GM21786 (cell line): ENCODE data around the gene SMPDL3B.
"Not testable (repeated sequence)": the region's sequence is repeated elsewhere in the genome, so short reads cannot be mapped to it uniquely, and the experiment has no call there.

Experiments
- ATAC-seq: cut with Tn5 transposase; IDR thresholded peaks from one replicate; pipeline ENCODE4 v1.9.1; 2021; ENCODE audit not compliant: unreplicated experiment

SMPDL3B gene

DNA sequence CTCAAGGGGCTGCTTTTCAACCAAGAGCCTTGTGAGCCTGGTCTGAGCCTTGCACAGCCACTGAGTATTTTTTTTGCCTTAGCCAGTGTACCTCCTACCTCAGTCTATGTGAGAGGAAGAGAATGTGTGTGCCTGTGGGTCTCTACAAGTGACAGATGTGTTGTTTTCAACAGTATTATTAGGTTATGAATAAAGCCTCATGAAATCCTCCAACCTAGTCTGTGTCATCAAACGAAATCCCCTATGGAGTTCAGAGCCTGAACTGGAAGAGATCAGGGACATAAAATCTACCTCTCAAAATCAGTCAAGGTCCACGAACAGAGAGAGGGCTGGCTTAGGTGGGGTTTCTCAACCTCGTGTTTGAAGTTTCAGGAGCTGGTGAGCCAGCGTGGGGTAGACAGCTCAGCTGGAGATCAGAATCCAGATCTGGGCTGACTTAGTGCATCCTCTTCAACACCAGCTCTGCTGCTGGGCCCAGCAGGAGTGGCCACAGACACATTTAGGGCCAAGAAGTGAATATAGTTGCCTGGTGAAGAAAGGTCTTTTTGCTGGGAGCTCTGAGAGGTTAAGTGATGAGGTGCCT, 33.2 kb downstream of the SMPDL3B start:
- no peak for ATAC-seq

DNA sequence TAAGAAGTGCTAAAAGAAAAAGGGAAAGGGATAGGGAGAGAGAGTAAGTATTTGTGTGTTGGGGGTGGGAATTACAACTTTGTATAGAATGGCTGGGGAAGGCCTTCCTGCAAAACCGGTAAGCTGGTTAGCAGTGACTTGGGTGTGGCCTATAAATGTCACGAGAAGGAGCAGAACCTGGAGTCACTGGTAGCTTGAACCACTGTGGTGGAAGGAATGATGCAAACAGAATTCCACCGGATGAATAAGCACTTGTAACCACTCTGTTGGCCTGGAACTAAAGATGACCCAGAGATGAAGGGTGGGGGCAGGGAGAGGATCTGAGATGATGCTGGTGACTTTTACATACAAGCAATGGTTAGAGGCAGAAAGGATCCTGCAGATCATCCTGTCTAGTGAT, 33.9 kb downstream of the SMPDL3B start:
- ATAC-seq = no peak

DNA sequence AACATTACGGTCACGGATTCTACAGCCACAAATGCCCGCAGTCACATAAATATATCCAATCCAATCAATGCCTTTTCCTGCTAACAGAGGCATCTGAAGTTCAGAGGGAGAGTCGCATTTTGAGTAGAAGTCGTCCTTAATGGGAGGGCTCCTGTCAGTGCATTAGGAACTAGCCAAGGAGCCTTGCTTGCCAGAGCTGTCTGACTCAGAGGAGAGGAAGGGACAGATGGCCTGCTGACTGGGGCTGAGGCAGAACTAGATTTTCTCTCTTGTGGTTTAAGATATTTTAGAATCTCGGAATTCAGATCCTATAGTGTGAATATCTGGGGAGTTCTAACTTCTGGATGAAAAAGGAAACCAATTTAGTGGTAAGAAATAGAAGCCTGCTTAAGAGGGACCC, 35.6 kb downstream of the SMPDL3B start:
- no peak for ATAC-seq

DNA sequence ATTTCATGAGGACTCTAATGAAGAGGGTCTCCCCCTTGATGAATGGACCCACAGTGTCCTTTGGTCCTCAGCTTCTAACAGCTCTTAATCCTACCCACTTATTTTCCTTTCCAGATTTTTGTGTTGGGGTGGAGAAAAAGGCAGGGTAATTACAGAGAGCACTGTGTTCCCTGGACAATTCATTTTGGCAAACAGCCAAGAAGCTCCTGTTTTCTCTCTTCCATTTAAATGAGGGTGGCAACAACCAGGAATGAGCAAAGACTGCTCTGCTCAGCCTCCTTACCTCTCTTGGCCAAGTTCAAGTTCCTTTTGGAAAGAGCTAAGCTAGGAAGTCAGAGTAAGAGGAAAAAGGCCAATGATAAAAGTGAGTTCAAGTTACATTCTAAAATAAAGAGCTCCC, 36.9 kb downstream of the SMPDL3B start:
- no peak for ATAC-seq

DNA sequence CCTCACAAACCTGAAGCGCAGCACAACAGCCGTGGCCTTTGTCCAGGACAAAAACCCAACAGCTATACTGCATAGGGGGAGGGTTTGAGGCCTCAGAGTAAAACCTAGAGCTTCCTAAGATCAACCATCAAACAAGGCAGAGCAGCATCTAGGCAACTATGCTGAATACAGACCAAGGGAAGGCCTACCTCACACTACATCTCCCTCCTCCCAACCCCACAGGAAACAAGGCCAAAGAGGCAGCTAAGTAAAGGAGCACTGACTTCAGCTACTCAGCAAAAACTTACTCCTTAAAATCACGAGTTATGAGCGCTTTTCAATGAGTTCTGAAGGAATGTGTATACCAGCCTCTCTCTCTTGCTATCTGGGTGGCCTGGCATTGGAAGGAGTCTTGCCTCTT, 37.3 kb downstream of the SMPDL3B start:
- no peak for ATAC-seq

DNA sequence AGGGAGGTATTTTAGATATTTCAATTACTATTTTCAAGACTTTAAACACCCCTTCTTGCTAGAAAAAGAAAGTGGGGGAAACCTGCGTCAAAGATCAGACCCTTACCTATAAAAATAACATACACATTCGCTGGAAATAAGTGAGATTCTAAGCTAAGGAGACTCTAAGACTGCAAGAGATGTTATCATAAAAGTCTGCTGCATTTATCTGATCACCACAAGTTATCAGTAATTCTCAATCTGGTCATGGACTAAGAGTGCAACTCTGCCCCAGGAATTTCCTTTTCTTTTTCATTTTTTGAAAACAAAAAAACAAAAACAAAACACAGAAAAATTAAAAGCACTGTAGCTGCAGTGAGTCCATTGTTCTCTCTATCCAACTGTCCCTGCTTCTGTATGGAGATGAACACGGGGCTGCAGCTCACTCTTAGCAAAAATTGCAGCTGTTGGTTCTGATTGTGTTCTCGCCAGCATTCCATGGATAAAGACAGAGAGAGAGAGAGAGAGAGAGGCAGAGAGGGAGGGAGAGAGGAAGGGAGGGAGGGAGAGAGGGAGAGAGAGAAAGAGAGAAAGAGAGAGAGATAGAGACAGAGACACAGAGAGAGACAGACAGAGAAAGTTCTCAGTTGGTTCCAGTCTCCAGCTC, 39.1 kb downstream of the SMPDL3B start:
- no peak for ATAC-seq

DNA sequence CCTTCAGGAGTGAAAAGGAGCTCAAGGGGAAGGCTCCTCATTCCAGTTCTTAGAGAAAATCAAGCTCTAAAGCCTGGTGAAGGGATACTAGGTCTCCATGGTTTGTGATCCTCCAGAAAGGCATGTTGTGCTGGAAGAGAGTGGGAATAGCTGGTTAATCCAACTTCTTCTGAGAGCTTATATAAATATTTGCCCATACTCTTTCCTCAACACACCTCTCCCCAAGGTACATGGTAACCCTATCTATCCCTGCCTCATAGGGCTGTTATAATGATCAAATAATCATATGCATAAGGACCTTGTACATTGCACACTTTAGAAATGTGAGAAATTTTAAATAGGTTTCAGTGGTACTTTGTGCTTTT, 39.6 kb downstream of the SMPDL3B start:
- no peak for ATAC-seq

DNA sequence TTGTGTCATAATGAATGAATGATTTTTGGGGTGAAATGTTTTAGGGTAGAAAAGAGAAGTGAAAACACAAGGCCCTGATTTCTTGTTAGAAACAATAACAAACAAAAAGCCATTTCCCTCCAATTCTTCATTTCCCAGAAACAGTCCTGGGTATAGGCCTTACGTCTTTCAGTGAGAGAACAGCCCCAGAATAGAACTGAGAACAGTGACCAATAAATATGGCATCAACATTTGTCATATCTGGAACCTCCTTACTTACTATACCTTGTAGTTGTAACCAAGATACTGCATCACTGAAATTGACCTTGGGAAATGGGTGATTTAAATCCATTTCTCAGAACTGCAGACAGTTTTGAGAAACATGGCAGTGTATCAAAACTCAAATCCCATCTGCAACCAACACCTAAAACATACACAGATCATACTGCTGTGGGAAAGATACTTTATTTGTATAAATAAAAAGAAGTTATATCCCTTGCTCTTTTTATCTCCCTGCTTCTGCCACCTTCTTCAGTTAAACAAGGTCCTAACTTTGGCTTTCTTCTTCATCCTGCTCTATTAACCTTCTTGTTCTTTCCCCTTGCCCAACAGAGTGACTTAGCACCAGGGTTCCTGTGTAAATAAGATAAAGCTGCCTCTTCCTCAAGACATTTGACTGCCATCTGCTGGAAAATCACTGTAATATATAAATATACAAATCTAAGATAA, 44.5 kb downstream of the SMPDL3B start:
- ATAC-seq = no peak

DNA sequence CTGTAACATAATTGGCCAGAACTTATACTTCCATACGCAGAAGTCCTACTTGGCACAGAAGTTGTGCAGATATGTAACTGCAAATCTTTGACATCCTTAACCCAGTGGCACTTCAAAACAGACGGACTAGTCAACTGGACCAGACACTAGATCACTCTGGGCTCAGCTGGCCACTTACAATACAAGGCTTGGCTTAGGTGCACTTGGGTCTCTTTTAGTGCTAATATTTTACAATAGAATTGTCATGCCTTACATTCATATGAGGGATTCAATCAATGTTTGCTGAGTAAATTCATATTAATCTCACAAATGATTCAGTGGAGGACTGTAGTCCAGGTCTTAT, 45.0 kb downstream of the SMPDL3B start:
- ATAC-seq = no peak

DNA sequence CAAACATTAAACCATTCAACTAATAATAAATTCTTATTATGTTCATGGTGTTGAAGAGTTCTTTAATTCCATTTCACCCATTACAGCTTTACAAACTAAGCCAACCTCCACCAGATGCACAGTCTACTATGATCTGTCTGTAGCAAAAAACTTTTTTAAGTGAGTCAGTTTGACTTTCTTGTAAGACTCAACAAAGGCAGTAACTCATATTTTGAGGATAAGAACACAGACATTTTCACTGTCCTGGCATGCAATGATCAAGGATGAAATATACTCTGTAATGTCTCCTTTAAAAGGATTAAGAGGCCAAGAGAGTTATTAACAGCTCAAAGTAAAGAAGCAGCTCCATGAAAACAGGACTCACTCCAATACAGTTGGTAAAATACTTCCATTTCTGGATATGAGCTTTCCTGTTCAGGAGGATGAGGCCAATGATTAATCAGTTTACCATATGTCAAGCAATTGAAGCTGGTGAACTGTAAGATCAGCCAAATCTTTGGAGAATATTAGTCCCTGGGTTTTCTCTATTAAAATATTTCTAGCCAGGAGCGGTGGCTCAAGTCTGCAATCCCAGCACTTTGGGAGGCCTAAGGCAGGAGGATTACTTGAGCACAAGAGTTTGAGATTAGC, 45.5 kb downstream of the SMPDL3B start:
- ATAC-seq = no peak

DNA sequence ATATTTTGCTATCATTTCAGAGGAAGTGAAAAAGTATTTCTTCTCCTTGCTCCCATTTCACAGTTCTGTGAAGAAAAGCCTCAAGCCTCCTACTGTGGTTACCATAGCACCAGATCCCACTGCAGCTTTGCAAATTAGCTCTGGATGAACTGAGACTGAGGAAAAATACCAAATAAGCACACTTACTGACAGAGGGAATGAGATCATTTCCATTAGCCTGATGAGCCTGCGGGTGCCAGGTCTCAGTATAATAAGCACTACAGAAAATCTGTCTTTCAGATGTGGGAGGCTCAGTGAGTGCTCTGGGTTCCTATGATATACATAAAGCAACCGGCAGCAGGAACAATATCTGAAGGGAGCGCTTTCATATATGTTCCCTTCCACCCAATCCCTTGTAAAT, 46.3 kb downstream of the SMPDL3B start:
- ATAC-seq = no peak

DNA sequence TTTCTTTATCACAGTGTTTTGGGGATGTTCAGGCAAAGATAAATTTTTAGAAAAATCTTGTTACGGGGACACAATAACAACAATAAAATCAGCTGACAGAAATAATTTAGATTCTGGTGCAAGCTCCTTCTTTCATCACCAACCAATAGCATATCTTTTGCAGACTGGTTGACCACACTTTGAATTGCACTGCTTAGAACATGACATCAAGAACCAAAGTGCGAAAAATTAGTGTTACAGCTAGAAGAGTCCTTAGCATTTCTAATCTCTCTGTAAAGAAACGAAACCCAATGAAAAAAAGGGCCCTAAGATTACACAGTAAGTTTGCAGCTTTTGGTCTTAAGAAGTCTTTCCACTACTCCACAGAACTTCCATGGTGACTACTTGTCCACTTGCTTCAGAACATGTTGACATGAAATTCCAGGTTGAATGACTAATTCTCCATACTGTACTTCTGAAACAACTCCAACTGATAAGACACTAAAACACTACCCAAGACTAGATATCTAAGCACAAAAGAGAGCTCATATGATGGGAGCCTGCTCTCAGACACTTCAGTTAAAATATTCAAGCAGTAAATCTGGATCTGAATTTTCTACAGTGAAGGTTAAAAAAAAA, 56.2 kb downstream of the SMPDL3B start:
- no peak for ATAC-seq

DNA sequence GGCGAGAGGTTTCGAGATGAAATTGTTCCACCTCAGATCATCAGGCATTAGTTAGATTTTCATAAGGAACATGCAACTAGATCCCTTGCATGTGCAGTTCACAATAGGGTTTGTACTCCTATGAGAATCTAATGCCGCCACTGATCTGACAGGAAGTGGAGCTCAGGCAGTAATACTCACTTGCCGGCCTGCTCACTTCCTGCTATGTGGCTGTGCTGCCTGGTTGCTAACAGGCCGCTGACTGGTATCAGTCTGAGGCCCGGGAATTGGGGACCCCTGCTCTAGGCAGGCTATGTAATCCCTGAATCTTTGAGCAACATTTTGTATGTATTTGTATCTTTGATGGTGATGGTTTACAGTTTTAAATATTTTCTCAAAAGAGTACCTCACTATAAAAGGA, 57.5 kb downstream of the SMPDL3B start:
- no peak for ATAC-seq

DNA sequence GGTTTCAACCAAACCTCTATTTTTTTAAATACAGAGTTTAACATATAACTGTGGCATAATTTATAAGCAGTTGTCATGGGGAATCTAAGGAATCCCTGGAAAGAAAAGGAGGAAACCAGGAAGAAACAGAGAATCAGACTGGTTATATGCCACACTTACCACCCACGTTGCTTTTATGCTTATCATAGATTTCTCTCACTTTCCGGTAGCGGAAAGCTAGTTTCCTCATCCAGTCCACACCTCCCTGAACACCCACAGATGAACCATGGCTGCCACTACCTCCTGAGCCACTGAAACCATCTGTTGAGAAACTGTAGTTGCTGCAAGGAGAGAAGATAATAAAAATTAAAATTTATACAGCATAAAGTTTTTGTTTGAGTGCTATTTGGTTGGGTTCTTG, 58.4 kb downstream of the SMPDL3B start:
- ATAC-seq = no peak

DNA sequence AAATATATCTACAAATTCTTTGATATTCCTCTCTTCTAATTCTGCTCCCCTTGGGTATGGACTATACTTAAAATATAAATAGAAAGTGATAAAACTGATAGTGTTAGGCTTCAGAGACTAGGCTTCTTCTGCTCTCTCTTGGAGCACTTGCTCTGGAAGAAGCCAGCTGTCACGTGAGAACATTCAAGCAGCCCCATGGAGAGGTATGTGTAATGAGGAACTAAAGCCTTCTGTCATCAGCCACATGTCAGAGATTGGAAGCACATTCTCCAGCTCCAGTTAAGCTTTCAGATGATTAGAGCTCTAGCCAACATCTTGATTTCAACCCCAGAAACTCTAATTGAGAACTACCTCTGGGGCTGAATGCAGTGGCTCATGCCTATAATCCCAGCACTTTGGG, 59.3 kb downstream of the SMPDL3B start:
- no peak for ATAC-seq

DNA sequence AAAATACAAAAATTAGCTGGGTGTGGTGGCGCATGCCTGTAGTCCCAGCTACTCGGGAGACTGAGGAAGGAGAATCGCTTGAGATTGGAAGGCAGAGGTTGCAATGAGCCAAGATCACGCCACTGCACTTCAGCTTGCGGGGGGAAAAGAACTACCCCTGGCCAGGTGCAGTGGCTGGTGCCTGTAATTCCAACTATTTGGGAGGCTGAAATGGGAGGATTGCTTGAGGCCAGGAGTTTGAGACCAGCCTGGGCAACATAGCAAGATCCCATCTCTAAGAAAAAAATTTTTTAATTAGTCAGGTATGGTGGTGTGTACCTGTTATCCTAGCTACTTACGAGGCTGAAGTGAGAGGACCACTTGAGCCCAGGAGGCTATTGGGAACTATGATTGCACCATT, 59.7 kb downstream of the SMPDL3B start:
- not testable (repeated sequence) for ATAC-seq

DNA sequence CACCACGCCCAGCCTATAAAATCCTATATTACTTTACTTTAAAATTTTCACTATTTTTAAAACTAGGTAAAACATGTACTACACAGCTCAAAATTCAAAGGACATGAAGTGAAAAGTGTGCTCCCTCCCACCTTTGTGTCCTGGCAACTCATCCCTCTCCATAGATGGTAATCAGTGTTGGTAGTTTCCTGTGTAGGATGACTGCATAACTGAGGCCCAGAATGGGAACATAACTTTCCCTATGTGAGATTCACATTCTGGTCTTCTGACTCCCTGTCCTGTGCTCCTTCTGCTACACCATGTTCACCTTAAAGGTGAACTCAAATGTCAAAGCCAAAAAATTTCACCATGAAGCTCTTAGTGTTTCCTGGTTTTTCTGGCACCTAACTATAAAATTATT, 64.3 kb downstream of the SMPDL3B start:
- no peak for ATAC-seq

DNA sequence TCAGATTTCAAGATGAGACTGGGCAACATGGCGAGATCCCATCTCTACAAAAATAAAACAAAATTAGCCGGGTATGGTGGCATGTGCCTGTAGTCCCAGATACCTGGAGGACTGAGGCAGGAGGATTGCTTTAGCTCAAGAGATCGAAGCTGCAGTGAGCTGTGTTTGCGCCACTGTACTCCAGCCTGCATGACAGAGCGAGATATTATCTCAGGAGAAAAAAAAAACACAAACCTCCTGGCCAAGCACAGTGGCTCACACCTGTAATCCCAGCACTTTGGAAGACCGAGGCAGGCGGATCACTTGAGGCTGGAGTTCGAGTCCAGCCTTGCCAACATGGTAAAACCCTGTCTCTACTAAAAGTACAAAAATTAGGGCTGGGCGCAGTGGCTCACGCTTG, 67.8 kb downstream of the SMPDL3B start:
- no peak for ATAC-seq

DNA sequence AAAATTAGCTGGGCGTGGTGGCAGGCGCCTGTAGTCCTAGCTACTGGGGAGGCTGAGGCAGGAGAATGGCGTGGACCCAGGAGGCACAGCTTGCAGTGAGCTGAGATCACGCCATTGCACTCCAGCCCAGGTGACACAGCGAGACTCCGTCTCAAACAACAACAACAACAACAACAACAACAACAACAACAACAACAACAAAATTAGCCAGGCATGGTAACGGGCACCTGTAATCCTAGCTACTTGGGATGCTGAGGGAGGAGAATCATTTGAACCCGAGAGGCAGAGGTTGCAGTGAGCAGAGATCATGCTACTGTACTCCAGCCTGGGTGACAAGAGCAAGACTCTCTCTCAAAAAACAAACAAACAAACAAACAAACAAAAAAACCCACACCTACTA, 68.3 kb downstream of the SMPDL3B start:
- not testable (repeated sequence) for ATAC-seq
